Astrocyte (in vitro differentiated cells and primary cell): ENCODE measurements around the gene SLC6A7. TPM values are rescaled to one million over a fixed set of nuclear protein-coding genes. Genes with fewer than 3 reads are reported as not detected.

ENCODE experiments used
- DNase-seq: peaks from one replicate; pipeline ENCODE4 v3.0.0-alpha.2; 2010; ENCODE audit warnings: low read depth
- FAIRE-seq: peaks from 2 replicates; lab custom pipeline; 2011; peaks lifted over from hg19 to GRCh38; lab: Jason Lieb, UNC
- H2AFZ ChIP-seq: 2 replicates; pipeline ENCODE4 v1.6.0; 2012; ENCODE audit warnings: low read depth, low read length, inconsistent platforms
- H3K27ac ChIP-seq: 2 replicates; pipeline ENCODE4 v1.5.1; 2011; ENCODE audit warnings: low read depth, low read length, inconsistent platforms
- H3K27me3 ChIP-seq: 2 replicates; pipeline ENCODE4 v1.6.0; 2011; ENCODE audit warnings: low read length, inconsistent platforms; ENCODE audit not compliant: insufficient read depth
- H3K36me3 ChIP-seq: 2 replicates; pipeline ENCODE4 v1.5.1; 2011; ENCODE audit warnings: low read length, inconsistent platforms; ENCODE audit not compliant: insufficient read depth
- H3K4me1 ChIP-seq: 2 replicates; pipeline ENCODE4 v1.5.1; 2011; ENCODE audit warnings: low read length, inconsistent platforms; ENCODE audit not compliant: insufficient read depth
- H3K4me2 ChIP-seq: 2 replicates; pipeline ENCODE4 v1.6.0; 2012; ENCODE audit warnings: low read length, inconsistent platforms
- H3K4me3 ChIP-seq: 2 replicates; pipeline ENCODE4 v1.5.1; 2011; ENCODE audit warnings: low read depth, mild to moderate bottlenecking, low read length, inconsistent platforms; ENCODE audit not compliant: insufficient read depth
- H3K79me2 ChIP-seq: 2 replicates; pipeline ENCODE4 v1.6.0; 2012; ENCODE audit warnings: mild to moderate bottlenecking, low read length, inconsistent platforms; ENCODE audit not compliant: insufficient read depth
- H3K9ac ChIP-seq: 2 replicates; pipeline ENCODE4 v1.6.0; 2012; ENCODE audit warnings: mild to moderate bottlenecking, low read length, inconsistent platforms
- H3K9me3 ChIP-seq: 2 replicates; pipeline ENCODE4 v1.5.1; 2012; ENCODE audit warnings: low read depth, mild to moderate bottlenecking, low read length, inconsistent platforms; ENCODE audit not compliant: insufficient read depth
- H4K20me1 ChIP-seq: 2 replicates; pipeline ENCODE4 v1.6.0; 2012; ENCODE audit warnings: low read length, inconsistent platforms; ENCODE audit not compliant: insufficient read depth
- H3K27ac Mint-ChIP-seq: one replicate; pipeline ENCODE4 v1.8.0; 2021; ENCODE audit warnings: mild to moderate bottlenecking, mixed read lengths; ENCODE audit not compliant: unreplicated experiment
- H3K27me3 Mint-ChIP-seq: one replicate; pipeline ENCODE4 v1.8.0; 2021; ENCODE audit warnings: low read depth, mixed read lengths; ENCODE audit not compliant: unreplicated experiment
- H3K36me3 Mint-ChIP-seq: one replicate; pipeline ENCODE4 v1.8.0; 2021; ENCODE audit warnings: low read depth, mixed read lengths; ENCODE audit not compliant: unreplicated experiment
- H3K4me1 Mint-ChIP-seq: one replicate; pipeline ENCODE4 v1.8.0; 2021; ENCODE audit warnings: low read depth, mixed read lengths; ENCODE audit not compliant: unreplicated experiment
- H3K4me3 Mint-ChIP-seq: one replicate; pipeline ENCODE4 v1.8.0; 2021; ENCODE audit warnings: mild to moderate bottlenecking, moderate library complexity, mixed read lengths; ENCODE audit not compliant: unreplicated experiment
- H3K9me3 Mint-ChIP-seq: one replicate; pipeline ENCODE4 v1.8.0; 2021; ENCODE audit warnings: mild to moderate bottlenecking, mixed read lengths; ENCODE audit not compliant: unreplicated experiment
- CTCF ChIP-seq: IDR thresholded peaks from 2 replicates; pipeline ENCODE4 v1.5.1; 2011; ENCODE audit warnings: low read depth, mild to moderate bottlenecking, inconsistent platforms, low read length, moderate library complexity; ENCODE audit not compliant: insufficient read depth
- EZH2 ChIP-seq: IDR thresholded peaks from 2 replicates; pipeline ENCODE4 v1.6.1; 2012; ENCODE audit warnings: mild to moderate bottlenecking, low read length, inconsistent platforms; ENCODE audit not compliant: insufficient read depth
- total RNA-seq: library from RNA; stranded (reverse); gene quantifications from 2 replicates; pipeline ENCODE4 v1.2.1, GENCODE V29; 2021

SLC6A7 gene
- total RNA-seq, 1 donor from 2014 or later: not detected

DNA sequence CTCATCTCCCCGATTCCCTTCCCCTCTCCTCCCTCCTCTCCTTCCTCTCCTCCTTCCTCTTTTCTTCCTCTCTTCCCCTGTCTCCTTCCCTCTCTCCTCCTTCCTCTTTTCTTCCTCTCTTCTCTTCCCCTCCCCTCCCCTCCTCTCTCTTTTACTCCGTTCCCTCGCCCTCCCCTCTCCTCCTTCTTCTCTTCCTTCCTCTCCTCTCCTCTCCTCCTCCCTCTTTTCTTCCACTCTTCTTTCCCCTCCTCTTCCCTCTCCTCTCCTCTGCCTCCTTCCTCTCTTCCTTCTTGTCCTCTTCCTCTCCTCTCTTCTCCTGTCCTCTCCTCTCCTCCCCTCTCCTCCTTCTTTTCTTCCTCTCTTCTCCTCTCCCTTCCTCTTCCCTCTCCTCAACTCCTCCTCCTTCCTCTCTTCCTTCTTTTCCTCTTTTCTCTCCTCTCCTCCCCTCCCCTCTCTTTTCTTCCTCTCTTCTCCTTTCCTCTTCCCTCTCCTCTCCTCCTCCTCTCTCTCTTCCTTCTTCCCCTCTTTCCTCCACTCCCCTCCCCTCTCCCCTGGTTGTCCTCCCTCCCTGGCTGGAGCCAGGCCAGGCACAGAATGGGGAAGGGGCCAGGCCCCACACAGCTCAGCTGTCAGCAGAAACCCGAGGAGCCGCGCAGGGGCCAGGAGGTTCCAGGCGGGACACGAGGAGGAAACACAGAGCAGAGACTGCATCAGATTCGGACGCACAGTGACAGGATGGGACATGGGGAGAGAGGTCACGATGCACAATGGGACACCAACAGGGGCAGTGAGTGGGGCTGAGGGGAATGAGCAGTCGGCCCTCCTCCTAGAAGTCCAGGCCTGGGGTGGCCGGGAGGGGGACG, 51.7 kb downstream of the SLC6A7 start:
- no peak overlapping the region for H2AFZ ChIP-seq
- Mint-ChIP-seq H3K27ac (no peak overlapping the region), H3K4me1 (peaks cover 2% of the 10 kb centered on the region), H3K4me3 (no peak overlapping the region), H3K27me3 (peaks cover 45% of the 10 kb centered on the region), H3K9me3 (no peaks in the 10 kb centered on the region), H3K36me3 (peaks cover 4% of the 10 kb centered on the region)
- no peak overlapping the region for H3K27ac ChIP-seq
- no peaks in the 10 kb centered on the region for H3K36me3 ChIP-seq
- no peaks in the 10 kb centered on the region for H4K20me1 ChIP-seq
- TF ChIP-seq EZH2: no peak
- no peak for TF ChIP-seq CTCF
- no peak overlapping the region for H3K4me2 ChIP-seq
- FAIRE-seq (no peak), DNase-seq (no peak)
- H3K79me2 ChIP-seq: no peaks in the 10 kb centered on the region
- no peak overlapping the region for H3K4me3 ChIP-seq
- H3K9me3 ChIP-seq: no peaks in the 10 kb centered on the region
- no peaks in the 10 kb centered on the region for H3K27me3 ChIP-seq
- H3K4me1 ChIP-seq: no peaks in the 10 kb centered on the region
- no peak overlapping the region for H3K9ac ChIP-seq

GRCh38 chr5:150242251-150242894, 52.5 kb downstream of the SLC6A7 start:
- H3K36me3 Mint-ChIP-seq: peaks cover 4% of the 10 kb centered on the region
- no peak overlapping the region for H3K4me3 Mint-ChIP-seq
- Histone ChIP-seq H2AFZ (no peak overlapping the region), H4K20me1 (no peaks in the 10 kb centered on the region), H3K4me2 (no peak overlapping the region), H3K27me3 (no peaks in the 10 kb centered on the region), H3K36me3 (no peaks in the 10 kb centered on the region), H3K4me1 (no peaks in the 10 kb centered on the region), H3K9me3 (no peaks in the 10 kb centered on the region), H3K4me3 (no peak overlapping the region), H3K9ac (no peak overlapping the region), H3K27ac (no peak overlapping the region), H3K79me2 (no peaks in the 10 kb centered on the region)
- H3K27me3 Mint-ChIP-seq: peaks cover 49% of the 10 kb centered on the region
- peaks cover 2% of the 10 kb centered on the region for H3K4me1 Mint-ChIP-seq
- no peak for DNase-seq
- TF ChIP-seq CTCF (no peak), EZH2 (no peak)
- no peak overlapping the region for H3K27ac Mint-ChIP-seq
- no peak for FAIRE-seq
- no peaks in the 10 kb centered on the region for H3K9me3 Mint-ChIP-seq
